Right lobe of liver (tissue), 4 donors: ENCODE results near the gene MEAK7.

ENCODE experiments used
- POLR2A ChIP-seq: fragments of 450-650 bp; IDR thresholded peaks from one replicate; pipeline ENCODE4 v1.6.1; 2017; ENCODE audit warnings: antibody characterized with exemption, mild to moderate bottlenecking
- TF ChIP-seq, protein P1 (sequence below), 4 donors: fragments of 200-600 bp in 3 of 4; fragments of 450-650 bp in 1 of 4; IDR thresholded peaks; one replicate each; pipeline versions ENCODE4 v1.5.1 to v1.8.0; 2016 to 2022; ENCODE audit warnings: antibody characterized with exemption in 4 of 4, mild to moderate bottlenecking in 2 of 4
- donor health status: DM: no; HTN: no; CAD: no.
- donor health status: DM: no; HTN: no; CAD: no.
- donor health status: DM: no; HTN: yes; CAD: no.

DNA sequence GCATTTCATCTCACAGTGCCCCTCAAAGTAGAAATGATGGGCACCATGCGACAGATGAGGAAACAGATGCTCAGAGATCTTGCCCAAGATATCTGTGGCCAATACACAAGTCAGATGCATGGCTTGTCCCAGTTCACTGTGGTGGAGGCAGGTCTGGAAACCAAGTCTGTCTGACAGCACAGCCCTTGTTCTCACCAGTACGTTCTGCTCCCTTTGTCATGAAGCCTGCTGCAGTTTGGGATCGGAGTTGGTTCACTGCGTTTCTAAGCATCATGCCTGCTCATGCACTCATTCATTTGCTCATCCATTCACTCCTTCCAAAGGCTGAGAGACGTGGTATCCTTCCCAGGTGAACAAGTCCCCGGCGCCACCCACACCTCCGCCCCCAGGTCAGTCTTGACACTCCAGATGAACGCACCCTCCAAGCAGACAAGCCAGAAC lies 27.2 kb upstream of the MEAK7 start:
- TF ChIP-seq, protein P1, sequence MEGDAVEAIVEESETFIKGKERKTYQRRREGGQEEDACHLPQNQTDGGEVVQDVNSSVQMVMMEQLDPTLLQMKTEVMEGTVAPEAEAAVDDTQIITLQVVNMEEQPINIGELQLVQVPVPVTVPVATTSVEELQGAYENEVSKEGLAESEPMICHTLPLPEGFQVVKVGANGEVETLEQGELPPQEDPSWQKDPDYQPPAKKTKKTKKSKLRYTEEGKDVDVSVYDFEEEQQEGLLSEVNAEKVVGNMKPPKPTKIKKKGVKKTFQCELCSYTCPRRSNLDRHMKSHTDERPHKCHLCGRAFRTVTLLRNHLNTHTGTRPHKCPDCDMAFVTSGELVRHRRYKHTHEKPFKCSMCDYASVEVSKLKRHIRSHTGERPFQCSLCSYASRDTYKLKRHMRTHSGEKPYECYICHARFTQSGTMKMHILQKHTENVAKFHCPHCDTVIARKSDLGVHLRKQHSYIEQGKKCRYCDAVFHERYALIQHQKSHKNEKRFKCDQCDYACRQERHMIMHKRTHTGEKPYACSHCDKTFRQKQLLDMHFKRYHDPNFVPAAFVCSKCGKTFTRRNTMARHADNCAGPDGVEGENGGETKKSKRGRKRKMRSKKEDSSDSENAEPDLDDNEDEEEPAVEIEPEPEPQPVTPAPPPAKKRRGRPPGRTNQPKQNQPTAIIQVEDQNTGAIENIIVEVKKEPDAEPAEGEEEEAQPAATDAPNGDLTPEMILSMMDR (IDR thresholded peaks at IDR 0.05), result no peak
- no peak for TF ChIP-seq POLR2A
